DOHH2 (cell line): ENCODE data around the gene SYAP1.

Experiments used
- H3F3A ChIP-seq: fragments of 200-600 bp; sonication (generic), shearing (Covaris generic); 2 replicates; pipeline ENCODE4 v1.6.0; 2016; ENCODE audit warnings: antibody characterized with exemption, mild to moderate bottlenecking; ENCODE audit not compliant: control insufficient read depth, insufficient read depth
- H3K27ac ChIP-seq: fragments of 200-600 bp; sonication (generic); 2 replicates; pipeline ENCODE4 v1.5.1; 2014; ENCODE audit warnings: low read depth, mild to moderate bottlenecking, low read length, moderate library complexity
- H3K27me3 ChIP-seq: fragments of 200-600 bp; sonication (generic); 2 replicates; pipeline ENCODE4 v1.6.1; 2014; ENCODE audit warnings: mild to moderate bottlenecking, low read length, mixed read lengths; ENCODE audit not compliant: control insufficient read depth
- H3K36me3 ChIP-seq: fragments of 200-600 bp; sonication (generic); 2 replicates; pipeline ENCODE4 v1.6.1; 2014; ENCODE audit warnings: mild to moderate bottlenecking, low read length, moderate library complexity, mixed read lengths; ENCODE audit not compliant: control insufficient read depth
- H3K4me1 ChIP-seq: fragments of 200-600 bp; sonication (generic); 2 replicates; pipeline ENCODE4 v1.6.1; 2014; ENCODE audit warnings: mild to moderate bottlenecking, low read length, mixed read lengths; ENCODE audit not compliant: control insufficient read depth
- H3K4me2 ChIP-seq: fragments of 200-600 bp; sonication (generic); 2 replicates; pipeline ENCODE4 v1.6.0; 2014; ENCODE audit warnings: mild to moderate bottlenecking, low read length, moderate library complexity
- H3K4me3 ChIP-seq: fragments of 200-600 bp; sonication (generic); 2 replicates; pipeline ENCODE4 v1.5.1; 2014; ENCODE audit warnings: mild to moderate bottlenecking, low read length, mixed read lengths
- H3K79me2 ChIP-seq: fragments of 200-600 bp; sonication (generic); 2 replicates; pipeline ENCODE4 v1.6.1; 2014; ENCODE audit warnings: mild to moderate bottlenecking, low read length, mixed read lengths; ENCODE audit not compliant: control insufficient read depth
- H3K9me2 ChIP-seq: fragments of 200-600 bp; sonication (generic); replicated peaks from 2 replicates; pipeline ENCODE4 v1.6.1; 2014; ENCODE audit warnings: mild to moderate bottlenecking, low read length, mixed read lengths; ENCODE audit not compliant: control insufficient read depth
- H3K9me3 ChIP-seq: fragments of 200-600 bp; sonication (generic); 2 replicates; pipeline ENCODE4 v1.6.1; 2014; ENCODE audit warnings: antibody characterized with exemption, low read length, mixed read lengths; ENCODE audit not compliant: control insufficient read depth, insufficient read depth
- H4K20me1 ChIP-seq: fragments of 200-600 bp; sonication (generic); 2 replicates; pipeline ENCODE4 v1.6.0; 2014; ENCODE audit warnings: low read depth, mild to moderate bottlenecking, antibody characterized with exemption, low read length, moderate library complexity; ENCODE audit not compliant: control insufficient read depth, insufficient read depth
- EZH2phosphoT487 ChIP-seq: fragments of 200-600 bp; sonication (generic); IDR thresholded peaks from 2 replicates; pipeline ENCODE4 v1.6.1; 2017; ENCODE audit warnings: borderline replicate concordance, mild to moderate bottlenecking, antibody characterized with exemption, low read length, moderate library complexity, mixed read lengths
- TF ChIP-seq, protein P1 (sequence below): fragments of 200-600 bp; sonication (generic); IDR thresholded peaks from one replicate; pipeline ENCODE4 v1.5.1; 2014; ENCODE audit warnings: antibody characterized with exemption, mild to moderate bottlenecking, low read depth, low read length; ENCODE audit not compliant: poor library complexity, severe bottlenecking

SYAP1 gene

GRCh38 chrX:16785247-16786138 is 66.1 kb downstream of the SYAP1 start:
- H3K79me2 ChIP-seq, result peaks cover 42% of the 10 kb centered on the region
- peak overlapping the region; percentile 89 for H3K4me3 ChIP-seq
- H3K27ac ChIP-seq, result no peak overlapping the region

GRCh38 chrX:16786139-16786790 is 66.9 kb downstream of the SYAP1 start, which contains the start of gene TXLNG:
TSS of gene TXLNG (plus strand) at chrX:16786466. CDS start at chrX:16786488, 22 bp downstream.
- Histone ChIP-seq H3K4me3 (peak within 1 kb of the TSS; percentile 89), H3K79me2 (peaks cover 50% of the 10 kb centered on the region), H3F3A (no peaks in the 10 kb centered on the region), H4K20me1 (0 out of 2 replicates have a peak, but pooled peaks cover 5% of the 10 kb centered on the region), H3K27me3 (no peaks in the 10 kb centered on the region), H3K9me2 (no peaks in the 10 kb centered on the region), H3K4me1 (peaks cover 21% of the 10 kb centered on the region), H3K4me2 (peak within 1 kb of the TSS; percentile 79), H3K9me3 (no peaks in the 10 kb centered on the region), H3K27ac (peak within 1 kb of the TSS; percentile 50), H3K36me3 (peaks cover 29% of the 10 kb centered on the region)
- TF ChIP-seq, protein P1, sequence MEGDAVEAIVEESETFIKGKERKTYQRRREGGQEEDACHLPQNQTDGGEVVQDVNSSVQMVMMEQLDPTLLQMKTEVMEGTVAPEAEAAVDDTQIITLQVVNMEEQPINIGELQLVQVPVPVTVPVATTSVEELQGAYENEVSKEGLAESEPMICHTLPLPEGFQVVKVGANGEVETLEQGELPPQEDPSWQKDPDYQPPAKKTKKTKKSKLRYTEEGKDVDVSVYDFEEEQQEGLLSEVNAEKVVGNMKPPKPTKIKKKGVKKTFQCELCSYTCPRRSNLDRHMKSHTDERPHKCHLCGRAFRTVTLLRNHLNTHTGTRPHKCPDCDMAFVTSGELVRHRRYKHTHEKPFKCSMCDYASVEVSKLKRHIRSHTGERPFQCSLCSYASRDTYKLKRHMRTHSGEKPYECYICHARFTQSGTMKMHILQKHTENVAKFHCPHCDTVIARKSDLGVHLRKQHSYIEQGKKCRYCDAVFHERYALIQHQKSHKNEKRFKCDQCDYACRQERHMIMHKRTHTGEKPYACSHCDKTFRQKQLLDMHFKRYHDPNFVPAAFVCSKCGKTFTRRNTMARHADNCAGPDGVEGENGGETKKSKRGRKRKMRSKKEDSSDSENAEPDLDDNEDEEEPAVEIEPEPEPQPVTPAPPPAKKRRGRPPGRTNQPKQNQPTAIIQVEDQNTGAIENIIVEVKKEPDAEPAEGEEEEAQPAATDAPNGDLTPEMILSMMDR, result no peak
- TF ChIP-seq EZH2phosphoT487, result no peak

More at GRCh38 chrX:16785247-16786138, 66.1 kb downstream of the SYAP1 start:
- no peaks in the 10 kb centered on the region for H3K9me3 ChIP-seq
- H3K9me2 ChIP-seq, result no peaks in the 10 kb centered on the region
- no peaks in the 10 kb centered on the region for H3F3A ChIP-seq
- no peaks in the 10 kb centered on the region for H3K27me3 ChIP-seq
- H3K36me3 ChIP-seq, result peaks cover 21% of the 10 kb centered on the region
- H3K4me2 ChIP-seq, result peak overlapping the region; percentile 74
- H3K4me1 ChIP-seq, result peaks cover 16% of the 10 kb centered on the region
- TF ChIP-seq, protein P1, result no peak
- TF ChIP-seq EZH2phosphoT487, result no peak
- 0 out of 2 replicates have a peak, but pooled peaks cover 5% of the 10 kb centered on the region for H4K20me1 ChIP-seq

GRCh38 chrX:16786791-16787735 is 67.7 kb downstream of the SYAP1 start:
- no peaks in the 10 kb centered on the region for H3K27me3 ChIP-seq
- TF ChIP-seq, protein P1, result no peak
- no peak for TF ChIP-seq EZH2phosphoT487
- H3K4me3 ChIP-seq, result peak overlapping the region; percentile 89
- no peaks in the 10 kb centered on the region for H3K9me2 ChIP-seq
- H4K20me1 ChIP-seq, result 0 out of 2 replicates have a peak, but pooled peaks cover 5% of the 10 kb centered on the region
- peaks cover 58% of the 10 kb centered on the region for H3K79me2 ChIP-seq
- peaks cover 34% of the 10 kb centered on the region for H3K36me3 ChIP-seq
- H3K4me2 ChIP-seq, result peak overlapping the region; percentile 79
- H3K27ac ChIP-seq, result peak overlapping the region; percentile 50
- H3K4me1 ChIP-seq, result peaks cover 21% of the 10 kb centered on the region
- no peaks in the 10 kb centered on the region for H3K9me3 ChIP-seq
- H3F3A ChIP-seq, result no peaks in the 10 kb centered on the region
